Measurements from ENCODE around the gene R3HDML.
"Not testable (repeated sequence)": the region's sequence is repeated elsewhere in the genome, so short reads cannot be mapped to it uniquely, and the experiment has no call there.

R3HDML gene

GRCh38 chr20:44327748-44328147 lies 9.1 kb upstream of the R3HDML start:
- H3K27me3 ChIP-seq (ENCODE audit: control insufficient read depth in 1 of 2, insufficient read depth in 2 of 2, low read length in 2 of 2); H3K4me3 ChIP-seq (ENCODE audit: low read depth in 1 of 2, low read length in 2 of 2); H3K9ac ChIP-seq (ENCODE audit: low read depth in 1 of 2, low read length in 2 of 2); H3K4me1 ChIP-seq (ENCODE audit: control insufficient read depth in 1 of 2, insufficient read depth in 2 of 2, low read length in 2 of 2); H3K36me3 ChIP-seq (ENCODE audit: control insufficient read depth in 1 of 2, insufficient read depth in 2 of 2, low read length in 2 of 2); H3K9me3 ChIP-seq (ENCODE audit: control insufficient read depth in 1 of 2, low read length in 2 of 2); H3K27ac ChIP-seq (ENCODE audit: low read depth, low read length): not testable (repeated sequence)

- no peak overlapping the region for H3K4me3 ChIP-seq (ENCODE audit: low read depth in 1 of 2, low read length in 2 of 2)
- no peak overlapping the region for H3K9ac ChIP-seq (ENCODE audit: low read depth in 1 of 2, low read length in 2 of 2)
- no peaks in the 10 kb centered on the region for H3K9me3 ChIP-seq (ENCODE audit: control insufficient read depth in 1 of 2, low read length in 2 of 2)
- H3K4me1 ChIP-seq (ENCODE audit: control insufficient read depth in 1 of 2, insufficient read depth in 2 of 2, low read length in 2 of 2) = peaks cover 6 to 7% of the 10 kb centered on the region in 2 donors
- H3K36me3 ChIP-seq (ENCODE audit: control insufficient read depth in 1 of 2, insufficient read depth in 2 of 2, low read length in 2 of 2) = no peaks in the 10 kb centered on the region
- H3K27me3 ChIP-seq (ENCODE audit: control insufficient read depth in 1 of 2, insufficient read depth in 2 of 2, low read length in 2 of 2) = no peaks in the 10 kb centered on the region
- no peak overlapping the region for H3K27ac ChIP-seq (ENCODE audit: low read depth, low read length)
Measured at GRCh38 chr20:44328428-44328827, 8.4 kb upstream of the R3HDML start.

- H3K4me3 ChIP-seq (ENCODE audit: low read depth in 1 of 2, low read length in 2 of 2) = no peak overlapping the region
- H3K27me3 ChIP-seq (ENCODE audit: control insufficient read depth in 1 of 2, insufficient read depth in 2 of 2, low read length in 2 of 2) = peaks cover 0 to 5% of the 10 kb centered on the region in 2 donors
- H3K9ac ChIP-seq (ENCODE audit: low read depth in 1 of 2, low read length in 2 of 2) = no peak overlapping the region
- H3K9me3 ChIP-seq (ENCODE audit: control insufficient read depth in 1 of 2, low read length in 2 of 2) = no peaks in the 10 kb centered on the region
- H3K4me1 ChIP-seq (ENCODE audit: control insufficient read depth in 1 of 2, insufficient read depth in 2 of 2, low read length in 2 of 2) = no peaks in the 10 kb centered on the region
- H3K36me3 ChIP-seq (ENCODE audit: control insufficient read depth in 1 of 2, insufficient read depth in 2 of 2, low read length in 2 of 2) = no peaks in the 10 kb centered on the region
- no peak overlapping the region for H3K27ac ChIP-seq (ENCODE audit: low read depth, low read length)
Measured at GRCh38 chr20:44331201-44331600, 5.6 kb upstream of the R3HDML start.

GRCh38 chr20:44334306-44334705 lies 2.5 kb upstream of the R3HDML start:
- no peak overlapping the region for H3K4me3 ChIP-seq (ENCODE audit: low read depth in 1 of 2, low read length in 2 of 2)
- no peaks in the 10 kb centered on the region for H3K9me3 ChIP-seq (ENCODE audit: control insufficient read depth in 1 of 2, low read length in 2 of 2)
- H3K27ac ChIP-seq (ENCODE audit: low read depth, low read length) = no peak overlapping the region
- no peak overlapping the region for H3K9ac ChIP-seq (ENCODE audit: low read depth in 1 of 2, low read length in 2 of 2)
- peaks cover 0 to 5% of the 10 kb centered on the region in 2 donors for H3K27me3 ChIP-seq (ENCODE audit: control insufficient read depth in 1 of 2, insufficient read depth in 2 of 2, low read length in 2 of 2)
- no peaks in the 10 kb centered on the region for H3K36me3 ChIP-seq (ENCODE audit: control insufficient read depth in 1 of 2, insufficient read depth in 2 of 2, low read length in 2 of 2)
- H3K4me1 ChIP-seq (ENCODE audit: control insufficient read depth in 1 of 2, insufficient read depth in 2 of 2, low read length in 2 of 2) = no peaks in the 10 kb centered on the region

- no peaks in the 10 kb centered on the region for H3K9me3 ChIP-seq (ENCODE audit: control insufficient read depth in 1 of 2, low read length in 2 of 2)
- no peak overlapping the region for H3K4me3 ChIP-seq (ENCODE audit: low read depth in 1 of 2, low read length in 2 of 2)
- no peaks in the 10 kb centered on the region for H3K4me1 ChIP-seq (ENCODE audit: control insufficient read depth in 1 of 2, insufficient read depth in 2 of 2, low read length in 2 of 2)
- no peak overlapping the region for H3K9ac ChIP-seq (ENCODE audit: low read depth in 1 of 2, low read length in 2 of 2)
- no peaks in the 10 kb centered on the region for H3K36me3 ChIP-seq (ENCODE audit: control insufficient read depth in 1 of 2, insufficient read depth in 2 of 2, low read length in 2 of 2)
- H3K27ac ChIP-seq (ENCODE audit: low read depth, low read length) = no peak overlapping the region
- peaks cover 0 to 5% of the 10 kb centered on the region in 2 donors for H3K27me3 ChIP-seq (ENCODE audit: control insufficient read depth in 1 of 2, insufficient read depth in 2 of 2, low read length in 2 of 2)
Measured at GRCh38 chr20:44334709-44335108, 2.1 kb upstream of the R3HDML start.

- no peaks in the 10 kb centered on the region for H3K4me1 ChIP-seq (ENCODE audit: control insufficient read depth in 1 of 2, insufficient read depth in 2 of 2, low read length in 2 of 2)
- no peak overlapping the region for H3K9ac ChIP-seq (ENCODE audit: low read depth in 1 of 2, low read length in 2 of 2)
- no peaks in the 10 kb centered on the region for H3K9me3 ChIP-seq (ENCODE audit: control insufficient read depth in 1 of 2, low read length in 2 of 2)
- no peak overlapping the region for H3K27ac ChIP-seq (ENCODE audit: low read depth, low read length)
- no peaks in the 10 kb centered on the region for H3K36me3 ChIP-seq (ENCODE audit: control insufficient read depth in 1 of 2, insufficient read depth in 2 of 2, low read length in 2 of 2)
- H3K27me3 ChIP-seq (ENCODE audit: control insufficient read depth in 1 of 2, insufficient read depth in 2 of 2, low read length in 2 of 2) = peaks cover 0 to 5% of the 10 kb centered on the region in 2 donors
- no peak overlapping the region for H3K4me3 ChIP-seq (ENCODE audit: low read depth in 1 of 2, low read length in 2 of 2)
Measured at GRCh38 chr20:44335675-44336074, 1.2 kb upstream of the R3HDML start.

- Histone ChIP-seq H3K9me3 (ENCODE audit: control insufficient read depth in 1 of 2, low read length in 2 of 2) (no peaks in the 10 kb centered on the region), H3K36me3 (ENCODE audit: control insufficient read depth in 1 of 2, insufficient read depth in 2 of 2, low read length in 2 of 2) (no peaks in the 10 kb centered on the region), H3K9ac (ENCODE audit: low read depth in 1 of 2, low read length in 2 of 2) (no peak overlapping the region), H3K4me1 (ENCODE audit: control insufficient read depth in 1 of 2, insufficient read depth in 2 of 2, low read length in 2 of 2) (no peaks in the 10 kb centered on the region), H3K27ac (ENCODE audit: low read depth, low read length) (no peak overlapping the region), H3K4me3 (ENCODE audit: low read depth in 1 of 2, low read length in 2 of 2) (no peak overlapping the region), H3K27me3 (ENCODE audit: control insufficient read depth in 1 of 2, insufficient read depth in 2 of 2, low read length in 2 of 2) (peaks cover 0 to 5% of the 10 kb centered on the region in 2 donors)
Measured at GRCh38 chr20:44336086-44336485, 757 bp upstream of the R3HDML start.

- Histone ChIP-seq H3K9me3 (ENCODE audit: control insufficient read depth in 1 of 2, low read length in 2 of 2) (no peaks in the 10 kb centered on the region), H3K4me3 (ENCODE audit: low read depth in 1 of 2, low read length in 2 of 2) (no peak overlapping the region), H3K36me3 (ENCODE audit: control insufficient read depth in 1 of 2, insufficient read depth in 2 of 2, low read length in 2 of 2) (peaks cover 0 to 7% of the 10 kb centered on the region in 2 donors), H3K27ac (ENCODE audit: low read depth, low read length) (no peak overlapping the region), H3K9ac (ENCODE audit: low read depth in 1 of 2, low read length in 2 of 2) (no peak overlapping the region), H3K27me3 (ENCODE audit: control insufficient read depth in 1 of 2, insufficient read depth in 2 of 2, low read length in 2 of 2) (no peaks in the 10 kb centered on the region), H3K4me1 (ENCODE audit: control insufficient read depth in 1 of 2, insufficient read depth in 2 of 2, low read length in 2 of 2) (no peaks in the 10 kb centered on the region)
Measured at GRCh38 chr20:44342248-44342647, 5.4 kb downstream of the R3HDML start.

GRCh38 chr20:44343162-44343675 lies 6.4 kb downstream of the R3HDML start:
- H3K36me3 ChIP-seq (ENCODE audit: control insufficient read depth in 1 of 2, insufficient read depth in 2 of 2, low read length in 2 of 2) = peaks cover 0 to 7% of the 10 kb centered on the region in 2 donors
- H3K9ac ChIP-seq (ENCODE audit: low read depth in 1 of 2, low read length in 2 of 2) = no peak overlapping the region
- H3K4me1 ChIP-seq (ENCODE audit: control insufficient read depth in 1 of 2, insufficient read depth in 2 of 2, low read length in 2 of 2) = no peaks in the 10 kb centered on the region
- no peaks in the 10 kb centered on the region for H3K27me3 ChIP-seq (ENCODE audit: control insufficient read depth in 1 of 2, insufficient read depth in 2 of 2, low read length in 2 of 2)
- H3K27ac ChIP-seq (ENCODE audit: low read depth, low read length) = no peak overlapping the region
- no peaks in the 10 kb centered on the region for H3K9me3 ChIP-seq (ENCODE audit: control insufficient read depth in 1 of 2, low read length in 2 of 2)
- H3K4me3 ChIP-seq (ENCODE audit: low read depth in 1 of 2, low read length in 2 of 2) = no peak overlapping the region

GRCh38 chr20:44344723-44345122 lies 7.9 kb downstream of the R3HDML start:
- H3K27me3 ChIP-seq (ENCODE audit: control insufficient read depth in 1 of 2, insufficient read depth in 2 of 2, low read length in 2 of 2) = no peaks in the 10 kb centered on the region
- H3K9ac ChIP-seq (ENCODE audit: low read depth in 1 of 2, low read length in 2 of 2) = no peak overlapping the region
- no peaks in the 10 kb centered on the region for H3K9me3 ChIP-seq (ENCODE audit: control insufficient read depth in 1 of 2, low read length in 2 of 2)
- H3K4me1 ChIP-seq (ENCODE audit: control insufficient read depth in 1 of 2, insufficient read depth in 2 of 2, low read length in 2 of 2) = no peaks in the 10 kb centered on the region
- H3K27ac ChIP-seq (ENCODE audit: low read depth, low read length) = no peak overlapping the region
- no peak overlapping the region for H3K4me3 ChIP-seq (ENCODE audit: low read depth in 1 of 2, low read length in 2 of 2)
- peaks cover 0 to 7% of the 10 kb centered on the region in 2 donors for H3K36me3 ChIP-seq (ENCODE audit: control insufficient read depth in 1 of 2, insufficient read depth in 2 of 2, low read length in 2 of 2)

GRCh38 chr20:44345147-44345546 lies 8.3 kb downstream of the R3HDML start:
- Histone ChIP-seq H3K27ac (ENCODE audit: low read depth, low read length) (no peak overlapping the region), H3K27me3 (ENCODE audit: control insufficient read depth in 1 of 2, insufficient read depth in 2 of 2, low read length in 2 of 2) (no peaks in the 10 kb centered on the region), H3K36me3 (ENCODE audit: control insufficient read depth in 1 of 2, insufficient read depth in 2 of 2, low read length in 2 of 2) (peaks cover 0 to 7% of the 10 kb centered on the region in 2 donors), H3K4me1 (ENCODE audit: control insufficient read depth in 1 of 2, insufficient read depth in 2 of 2, low read length in 2 of 2) (no peaks in the 10 kb centered on the region), H3K4me3 (ENCODE audit: low read depth in 1 of 2, low read length in 2 of 2) (no peak overlapping the region), H3K9ac (ENCODE audit: low read depth in 1 of 2, low read length in 2 of 2) (no peak overlapping the region), H3K9me3 (ENCODE audit: control insufficient read depth in 1 of 2, low read length in 2 of 2) (no peaks in the 10 kb centered on the region)
